SK-N-SH treated with all-trans-retinoic acid at 6 μM for 48 hours (cell line): ENCODE measurements around the gene CCND1.
A peak's percentile ranks its signal among the peaks of the same experiment; 100 is the strongest.

Experiments used
- ATAC-seq: fragments of 200-7000 bp; cut with Tn5 transposase; 3 replicates; pipeline ENCODE4 v1.9.1; 2020; ENCODE audit warnings: mild to moderate bottlenecking, moderate library complexity
- ARNTL ChIP-seq: fragments of 450-650 bp; formaldehyde crosslinking; IDR thresholded peaks from 2 replicates; pipeline ENCODE4 v1.5.0; 2020; ENCODE audit warnings: low read depth, mild to moderate bottlenecking, moderate library complexity, borderline replicate concordance
- CREB5 ChIP-seq: fragments of 250-450 bp; sonication (Bioruptor Pico); IDR thresholded peaks from 2 replicates; pipeline ENCODE4 v1.5.1; 2020; ENCODE audit warnings: low read depth, mild to moderate bottlenecking, moderate library complexity
- CSDC2 ChIP-seq: fragments of 250-450 bp; sonication (Bioruptor Pico); IDR thresholded peaks from 2 replicates; pipeline ENCODE4 v1.5.0; 2020; ENCODE audit warnings: mild to moderate bottlenecking, moderate library complexity
- ESRRG ChIP-seq: fragments of 250-450 bp; sonication (Bioruptor Pico); IDR thresholded peaks from 2 replicates; pipeline ENCODE4 v1.6.1; 2021; ENCODE audit warnings: mild to moderate bottlenecking
- GLIS3 ChIP-seq: fragments of 250-450 bp; sonication (Bioruptor Pico); IDR thresholded peaks from 2 replicates; pipeline ENCODE4 v1.5.0; 2020; ENCODE audit warnings: mild to moderate bottlenecking, moderate library complexity
- ISL1 ChIP-seq: fragments of 250-450 bp; sonication (Bioruptor Pico); IDR thresholded peaks from 2 replicates; pipeline ENCODE4 v2.1.2; 2022; ENCODE audit warnings: mild to moderate bottlenecking, moderate library complexity
- OSR1 ChIP-seq: fragments of 250-450 bp; sonication (Bioruptor Pico); IDR thresholded peaks from 2 replicates; pipeline ENCODE4 v1.8.0; 2022; ENCODE audit warnings: moderate library complexity, mild to moderate bottlenecking, inconsistent platforms
- PATZ1 ChIP-seq: fragments of 250-450 bp; sonication (Bioruptor Pico); IDR thresholded peaks from 2 replicates; pipeline ENCODE4 v1.8.0; 2020; ENCODE audit warnings: mild to moderate bottlenecking, moderate library complexity, borderline replicate concordance
- PPARA ChIP-seq: fragments of 250-450 bp; sonication (Bioruptor Pico); IDR thresholded peaks from 2 replicates; pipeline ENCODE4 v1.5.0; 2020; ENCODE audit warnings: mild to moderate bottlenecking, borderline replicate concordance
- RARB ChIP-seq: fragments of 250-450 bp; sonication (Bioruptor Pico); IDR thresholded peaks from 2 replicates; pipeline ENCODE4 v1.8.0; 2021; ENCODE audit warnings: mild to moderate bottlenecking, moderate library complexity
- SNAI2 ChIP-seq: fragments of 250-450 bp; sonication (Bioruptor Pico); IDR thresholded peaks from 2 replicates; pipeline ENCODE4 v1.5.0; 2020; ENCODE audit warnings: mild to moderate bottlenecking, moderate library complexity
- TCF4 ChIP-seq: fragments of 250-450 bp; sonication (Bioruptor Pico); IDR thresholded peaks from 2 replicates; pipeline ENCODE4 v1.8.0; 2021; ENCODE audit warnings: mild to moderate bottlenecking, moderate library complexity, borderline replicate concordance
- TOX ChIP-seq: fragments of 250-450 bp; sonication (Bioruptor Pico); IDR thresholded peaks from 2 replicates; pipeline ENCODE4 v1.8.0; 2021; ENCODE audit warnings: mild to moderate bottlenecking, moderate library complexity, borderline replicate concordance
- TSHZ2 ChIP-seq: fragments of 250-450 bp; sonication (Bioruptor Pico); IDR thresholded peaks from 2 replicates; pipeline ENCODE4 v1.5.0; 2020; ENCODE audit warnings: mild to moderate bottlenecking, moderate library complexity
- ZFP3 ChIP-seq: fragments of 250-450 bp; sonication (Bioruptor Pico); IDR thresholded peaks from 2 replicates; pipeline ENCODE4 v1.5.0; 2020; ENCODE audit warnings: mild to moderate bottlenecking, moderate library complexity
- ZFP30 ChIP-seq: fragments of 450-650 bp; formaldehyde crosslinking; IDR thresholded peaks from 2 replicates; pipeline ENCODE4 v1.5.0; 2022; ENCODE audit warnings: mild to moderate bottlenecking, moderate library complexity
- ZNF70 ChIP-seq: fragments of 450-650 bp; formaldehyde crosslinking; IDR thresholded peaks from 2 replicates; pipeline ENCODE4 v1.5.0; 2020; ENCODE audit warnings: mild to moderate bottlenecking, moderate library complexity
- ZNF8 ChIP-seq: fragments of 450-650 bp; formaldehyde crosslinking; IDR thresholded peaks from 2 replicates; pipeline ENCODE4 v1.5.0; 2020; ENCODE audit warnings: mild to moderate bottlenecking, moderate library complexity
- TF ChIP-seq, protein P1 (sequence below): fragments of 250-450 bp; sonication (Bioruptor Pico); IDR thresholded peaks from 2 replicates; pipeline ENCODE4 v1.5.1; 2021; ENCODE audit warnings: mild to moderate bottlenecking, moderate library complexity
- TF ChIP-seq, protein P2 (sequence below): fragments of 250-450 bp; sonication (Bioruptor Pico); IDR thresholded peaks from 2 replicates; pipeline ENCODE4 v1.8.0; 2021; ENCODE audit warnings: low read depth, mild to moderate bottlenecking, moderate library complexity, borderline replicate concordance

CCND1 gene

GRCh38 chr11:69625476-69625875 is 15.5 kb upstream of the CCND1 start:
- TF ChIP-seq SNAI2 (CRISPR knock-in tag): no peak
- TF ChIP-seq CREB5 (CRISPR knock-in tag): no peak
- TF ChIP-seq OSR1 (CRISPR knock-in tag): no peak
- no peak for TF ChIP-seq CSDC2 (CRISPR knock-in tag)
- no peak for TF ChIP-seq ZNF70
- TF ChIP-seq TOX (CRISPR knock-in tag): no peak
- no peak for TF ChIP-seq GLIS3 (CRISPR knock-in tag)
- TF ChIP-seq, protein P1, sequence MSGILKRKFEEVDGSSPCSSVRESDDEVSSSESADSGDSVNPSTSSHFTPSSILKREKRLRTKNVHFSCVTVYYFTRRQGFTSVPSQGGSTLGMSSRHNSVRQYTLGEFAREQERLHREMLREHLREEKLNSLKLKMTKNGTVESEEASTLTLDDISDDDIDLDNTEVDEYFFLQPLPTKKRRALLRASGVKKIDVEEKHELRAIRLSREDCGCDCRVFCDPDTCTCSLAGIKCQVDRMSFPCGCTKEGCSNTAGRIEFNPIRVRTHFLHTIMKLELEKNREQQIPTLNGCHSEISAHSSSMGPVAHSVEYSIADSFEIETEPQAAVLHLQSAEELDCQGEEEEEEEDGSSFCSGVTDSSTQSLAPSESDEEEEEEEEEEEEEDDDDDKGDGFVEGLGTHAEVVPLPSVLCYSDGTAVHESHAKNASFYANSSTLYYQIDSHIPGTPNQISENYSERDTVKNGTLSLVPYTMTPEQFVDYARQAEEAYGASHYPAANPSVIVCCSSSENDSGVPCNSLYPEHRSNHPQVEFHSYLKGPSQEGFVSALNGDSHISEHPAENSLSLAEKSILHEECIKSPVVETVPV (CRISPR knock-in tag): no peak
- no peak for TF ChIP-seq ARNTL (CRISPR knock-in tag)
- TF ChIP-seq ZFP3 (CRISPR knock-in tag): no peak
- no peak for ATAC-seq

GRCh38 chr11:69627551-69627950 is 13.4 kb upstream of the CCND1 start:
- TF ChIP-seq GLIS3 (CRISPR knock-in tag) (no peak), CSDC2 (CRISPR knock-in tag) (no peak), PPARA (CRISPR knock-in tag) (no peak), SNAI2 (CRISPR knock-in tag) (no peak), TCF4 (CRISPR knock-in tag) (no peak), ARNTL (CRISPR knock-in tag) (no peak), ZNF8 (no peak)

GRCh38 chr11:69630017-69630416 is 10.9 kb upstream of the CCND1 start:
- TF ChIP-seq GLIS3 (CRISPR knock-in tag) (no peak), CREB5 (CRISPR knock-in tag) (no peak), ESRRG (no peak), TOX (CRISPR knock-in tag) (no peak), SNAI2 (CRISPR knock-in tag) (no peak), PATZ1 (CRISPR knock-in tag) (no peak), OSR1 (CRISPR knock-in tag) (no peak), ZFP3 (CRISPR knock-in tag) (no peak), PPARA (CRISPR knock-in tag) (no peak), ZNF70 (no peak), ZNF8 (no peak), ISL1 (no peak), ARNTL (CRISPR knock-in tag) (no peak), ZFP30 (CRISPR knock-in tag) (no peak), TSHZ2 (CRISPR knock-in tag) (no peak), RARB (no peak)
- TF ChIP-seq, protein P2, sequence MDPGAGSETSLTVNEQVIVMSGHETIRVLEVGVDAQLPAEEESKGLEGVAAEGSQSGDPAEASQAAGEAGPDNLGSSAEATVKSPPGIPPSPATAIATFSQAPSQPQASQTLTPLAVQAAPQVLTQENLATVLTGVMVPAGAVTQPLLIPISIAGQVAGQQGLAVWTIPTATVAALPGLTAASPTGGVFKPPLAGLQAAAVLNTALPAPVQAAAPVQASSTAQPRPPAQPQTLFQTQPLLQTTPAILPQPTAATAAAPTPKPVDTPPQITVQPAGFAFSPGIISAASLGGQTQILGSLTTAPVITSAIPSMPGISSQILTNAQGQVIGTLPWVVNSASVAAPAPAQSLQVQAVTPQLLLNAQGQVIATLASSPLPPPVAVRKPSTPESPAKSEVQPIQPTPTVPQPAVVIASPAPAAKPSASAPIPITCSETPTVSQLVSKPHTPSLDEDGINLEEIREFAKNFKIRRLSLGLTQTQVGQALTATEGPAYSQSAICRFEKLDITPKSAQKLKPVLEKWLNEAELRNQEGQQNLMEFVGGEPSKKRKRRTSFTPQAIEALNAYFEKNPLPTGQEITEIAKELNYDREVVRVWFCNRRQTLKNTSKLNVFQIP (CRISPR knock-in tag): no peak
- TF ChIP-seq, protein P1 (CRISPR knock-in tag): no peak
- 0 out of 3 replicates have a peak, but pooled peaks have one; percentile 30 for ATAC-seq

More at GRCh38 chr11:69627551-69627950, 13.4 kb upstream of the CCND1 start:
- ATAC-seq: no peak
